SK-N-SH treated with all-trans-retinoic acid at 6 μM for 48 hours (cell line): ENCODE results near the gene SAA2.

ENCODE experiments used
- ATAC-seq: fragments of 200-7000 bp; cut with Tn5 transposase; 3 replicates; pipeline ENCODE4 v1.9.1; 2020; ENCODE audit warnings: mild to moderate bottlenecking, moderate library complexity
- ARNTL ChIP-seq: fragments of 450-650 bp; formaldehyde crosslinking; IDR thresholded peaks from 2 replicates; pipeline ENCODE4 v1.5.0; 2020; ENCODE audit warnings: low read depth, mild to moderate bottlenecking, moderate library complexity, borderline replicate concordance
- BACH2 ChIP-seq: fragments of 250-450 bp; sonication (Bioruptor Pico); IDR thresholded peaks from 2 replicates; pipeline ENCODE4 v1.9.0; 2021; ENCODE audit warnings: mild to moderate bottlenecking, borderline replicate concordance
- CSDC2 ChIP-seq: fragments of 250-450 bp; sonication (Bioruptor Pico); IDR thresholded peaks from 2 replicates; pipeline ENCODE4 v1.5.0; 2020; ENCODE audit warnings: mild to moderate bottlenecking, moderate library complexity
- GLIS3 ChIP-seq: fragments of 250-450 bp; sonication (Bioruptor Pico); IDR thresholded peaks from 2 replicates; pipeline ENCODE4 v1.5.0; 2020; ENCODE audit warnings: mild to moderate bottlenecking, moderate library complexity
- ISL1 ChIP-seq: fragments of 250-450 bp; sonication (Bioruptor Pico); IDR thresholded peaks from 2 replicates; pipeline ENCODE4 v2.1.2; 2022; ENCODE audit warnings: mild to moderate bottlenecking, moderate library complexity
- OSR1 ChIP-seq: fragments of 250-450 bp; sonication (Bioruptor Pico); IDR thresholded peaks from 2 replicates; pipeline ENCODE4 v1.8.0; 2022; ENCODE audit warnings: moderate library complexity, mild to moderate bottlenecking, inconsistent platforms
- PATZ1 ChIP-seq: fragments of 250-450 bp; sonication (Bioruptor Pico); IDR thresholded peaks from 2 replicates; pipeline ENCODE4 v1.8.0; 2020; ENCODE audit warnings: mild to moderate bottlenecking, moderate library complexity, borderline replicate concordance
- POU6F1 ChIP-seq: fragments of 250-450 bp; sonication (Bioruptor Pico); IDR thresholded peaks from 2 replicates; pipeline ENCODE4 v1.8.0; 2021; ENCODE audit warnings: low read depth, mild to moderate bottlenecking, moderate library complexity, borderline replicate concordance
- PPARA ChIP-seq: fragments of 250-450 bp; sonication (Bioruptor Pico); IDR thresholded peaks from 2 replicates; pipeline ENCODE4 v1.5.0; 2020; ENCODE audit warnings: mild to moderate bottlenecking, borderline replicate concordance
- RARB ChIP-seq: fragments of 250-450 bp; sonication (Bioruptor Pico); IDR thresholded peaks from 2 replicates; pipeline ENCODE4 v1.8.0; 2021; ENCODE audit warnings: mild to moderate bottlenecking, moderate library complexity
- SNAI2 ChIP-seq: fragments of 250-450 bp; sonication (Bioruptor Pico); IDR thresholded peaks from 2 replicates; pipeline ENCODE4 v1.5.0; 2020; ENCODE audit warnings: mild to moderate bottlenecking, moderate library complexity
- TCF4 ChIP-seq: fragments of 250-450 bp; sonication (Bioruptor Pico); IDR thresholded peaks from 2 replicates; pipeline ENCODE4 v1.8.0; 2021; ENCODE audit warnings: mild to moderate bottlenecking, moderate library complexity, borderline replicate concordance
- TOX ChIP-seq: fragments of 250-450 bp; sonication (Bioruptor Pico); IDR thresholded peaks from 2 replicates; pipeline ENCODE4 v1.8.0; 2021; ENCODE audit warnings: mild to moderate bottlenecking, moderate library complexity, borderline replicate concordance
- ZC3H10 ChIP-seq: fragments of 250-450 bp; sonication (Bioruptor Pico); IDR thresholded peaks from 2 replicates; pipeline ENCODE4 v1.5.1; 2021; ENCODE audit warnings: mild to moderate bottlenecking, moderate library complexity
- ZFP3 ChIP-seq: fragments of 250-450 bp; sonication (Bioruptor Pico); IDR thresholded peaks from 2 replicates; pipeline ENCODE4 v1.5.0; 2020; ENCODE audit warnings: mild to moderate bottlenecking, moderate library complexity
- ZFP30 ChIP-seq: fragments of 450-650 bp; formaldehyde crosslinking; IDR thresholded peaks from 2 replicates; pipeline ENCODE4 v1.5.0; 2022; ENCODE audit warnings: mild to moderate bottlenecking, moderate library complexity
- ZNF565 ChIP-seq: fragments of 450-650 bp; formaldehyde crosslinking; conservative IDR thresholded peaks from 2 replicates; pipeline ENCODE4 v1.5.0; 2020; ENCODE audit warnings: low read depth, mild to moderate bottlenecking, moderate library complexity
- ZNF70 ChIP-seq: fragments of 450-650 bp; formaldehyde crosslinking; IDR thresholded peaks from 2 replicates; pipeline ENCODE4 v1.5.0; 2020; ENCODE audit warnings: mild to moderate bottlenecking, moderate library complexity
- ZNF8 ChIP-seq: fragments of 450-650 bp; formaldehyde crosslinking; IDR thresholded peaks from 2 replicates; pipeline ENCODE4 v1.5.0; 2020; ENCODE audit warnings: mild to moderate bottlenecking, moderate library complexity
- TF ChIP-seq, protein P1 (sequence below): fragments of 250-450 bp; sonication (Bioruptor Pico); IDR thresholded peaks from 2 replicates; pipeline ENCODE4 v1.5.1; 2021; ENCODE audit warnings: mild to moderate bottlenecking, moderate library complexity
- TF ChIP-seq, protein P2 (sequence below): fragments of 250-450 bp; sonication (Bioruptor Pico); IDR thresholded peaks from 2 replicates; pipeline ENCODE4 v1.5.0; 2020; ENCODE audit warnings: mild to moderate bottlenecking, moderate library complexity

Gene SAA2

GRCh38 chr11:18229501-18229900 lies 19.0 kb downstream of the SAA2 start:
- TF ChIP-seq TCF4 (CRISPR knock-in tag) (no peak), ZC3H10 (CRISPR knock-in tag) (no peak), ISL1 (CRISPR knock-in tag) (no peak), BACH2 (CRISPR knock-in tag) (no peak), RARB (CRISPR knock-in tag) (no peak), SNAI2 (CRISPR knock-in tag) (no peak), GLIS3 (CRISPR knock-in tag) (no peak)
- TF ChIP-seq, protein P1, sequence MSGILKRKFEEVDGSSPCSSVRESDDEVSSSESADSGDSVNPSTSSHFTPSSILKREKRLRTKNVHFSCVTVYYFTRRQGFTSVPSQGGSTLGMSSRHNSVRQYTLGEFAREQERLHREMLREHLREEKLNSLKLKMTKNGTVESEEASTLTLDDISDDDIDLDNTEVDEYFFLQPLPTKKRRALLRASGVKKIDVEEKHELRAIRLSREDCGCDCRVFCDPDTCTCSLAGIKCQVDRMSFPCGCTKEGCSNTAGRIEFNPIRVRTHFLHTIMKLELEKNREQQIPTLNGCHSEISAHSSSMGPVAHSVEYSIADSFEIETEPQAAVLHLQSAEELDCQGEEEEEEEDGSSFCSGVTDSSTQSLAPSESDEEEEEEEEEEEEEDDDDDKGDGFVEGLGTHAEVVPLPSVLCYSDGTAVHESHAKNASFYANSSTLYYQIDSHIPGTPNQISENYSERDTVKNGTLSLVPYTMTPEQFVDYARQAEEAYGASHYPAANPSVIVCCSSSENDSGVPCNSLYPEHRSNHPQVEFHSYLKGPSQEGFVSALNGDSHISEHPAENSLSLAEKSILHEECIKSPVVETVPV (CRISPR knock-in tag): no peak
- ATAC-seq: no peak

DNA sequence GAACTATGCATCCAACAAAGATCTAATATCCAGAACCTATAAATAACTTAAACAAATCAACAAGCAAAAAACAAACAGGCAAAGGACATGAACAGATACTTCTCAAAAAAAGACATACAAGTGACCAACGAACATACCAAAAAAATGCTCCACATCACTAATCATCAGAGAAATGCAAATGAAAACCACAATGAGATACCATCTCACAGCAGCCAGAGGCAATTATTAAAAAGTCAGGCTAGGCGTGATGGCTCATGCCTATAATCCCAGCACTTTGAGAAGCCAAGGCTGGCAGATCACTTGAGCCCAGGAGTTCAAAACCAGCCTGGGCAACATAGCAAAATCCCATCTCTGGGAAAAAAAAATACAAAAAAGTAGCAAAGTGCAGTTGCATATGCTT lies 22.6 kb downstream of the SAA2 start:
- TF ChIP-seq, protein P2, sequence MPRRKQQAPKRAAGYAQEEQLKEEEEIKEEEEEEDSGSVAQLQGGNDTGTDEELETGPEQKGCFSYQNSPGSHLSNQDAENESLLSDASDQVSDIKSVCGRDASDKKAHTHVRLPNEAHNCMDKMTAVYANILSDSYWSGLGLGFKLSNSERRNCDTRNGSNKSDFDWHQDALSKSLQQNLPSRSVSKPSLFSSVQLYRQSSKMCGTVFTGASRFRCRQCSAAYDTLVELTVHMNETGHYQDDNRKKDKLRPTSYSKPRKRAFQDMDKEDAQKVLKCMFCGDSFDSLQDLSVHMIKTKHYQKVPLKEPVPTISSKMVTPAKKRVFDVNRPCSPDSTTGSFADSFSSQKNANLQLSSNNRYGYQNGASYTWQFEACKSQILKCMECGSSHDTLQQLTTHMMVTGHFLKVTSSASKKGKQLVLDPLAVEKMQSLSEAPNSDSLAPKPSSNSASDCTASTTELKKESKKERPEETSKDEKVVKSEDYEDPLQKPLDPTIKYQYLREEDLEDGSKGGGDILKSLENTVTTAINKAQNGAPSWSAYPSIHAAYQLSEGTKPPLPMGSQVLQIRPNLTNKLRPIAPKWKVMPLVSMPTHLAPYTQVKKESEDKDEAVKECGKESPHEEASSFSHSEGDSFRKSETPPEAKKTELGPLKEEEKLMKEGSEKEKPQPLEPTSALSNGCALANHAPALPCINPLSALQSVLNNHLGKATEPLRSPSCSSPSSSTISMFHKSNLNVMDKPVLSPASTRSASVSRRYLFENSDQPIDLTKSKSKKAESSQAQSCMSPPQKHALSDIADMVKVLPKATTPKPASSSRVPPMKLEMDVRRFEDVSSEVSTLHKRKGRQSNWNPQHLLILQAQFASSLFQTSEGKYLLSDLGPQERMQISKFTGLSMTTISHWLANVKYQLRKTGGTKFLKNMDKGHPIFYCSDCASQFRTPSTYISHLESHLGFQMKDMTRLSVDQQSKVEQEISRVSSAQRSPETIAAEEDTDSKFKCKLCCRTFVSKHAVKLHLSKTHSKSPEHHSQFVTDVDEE (CRISPR knock-in tag): no peak
- TF ChIP-seq PATZ1 (no peak), TCF4 (CRISPR knock-in tag) (no peak), TOX (CRISPR knock-in tag) (no peak), ARNTL (no peak), ZNF565 (CRISPR knock-in tag) (no peak), RARB (CRISPR knock-in tag) (no peak), POU6F1 (CRISPR knock-in tag) (no peak), ZFP3 (CRISPR knock-in tag) (no peak), ZNF70 (CRISPR knock-in tag) (no peak), ZC3H10 (CRISPR knock-in tag) (no peak), OSR1 (CRISPR knock-in tag) (no peak), SNAI2 (CRISPR knock-in tag) (no peak), ZNF8 (CRISPR knock-in tag) (no peak), ISL1 (CRISPR knock-in tag) (no peak)
- TF ChIP-seq, protein P1 (CRISPR knock-in tag): no peak
- ATAC-seq: no peak

DNA sequence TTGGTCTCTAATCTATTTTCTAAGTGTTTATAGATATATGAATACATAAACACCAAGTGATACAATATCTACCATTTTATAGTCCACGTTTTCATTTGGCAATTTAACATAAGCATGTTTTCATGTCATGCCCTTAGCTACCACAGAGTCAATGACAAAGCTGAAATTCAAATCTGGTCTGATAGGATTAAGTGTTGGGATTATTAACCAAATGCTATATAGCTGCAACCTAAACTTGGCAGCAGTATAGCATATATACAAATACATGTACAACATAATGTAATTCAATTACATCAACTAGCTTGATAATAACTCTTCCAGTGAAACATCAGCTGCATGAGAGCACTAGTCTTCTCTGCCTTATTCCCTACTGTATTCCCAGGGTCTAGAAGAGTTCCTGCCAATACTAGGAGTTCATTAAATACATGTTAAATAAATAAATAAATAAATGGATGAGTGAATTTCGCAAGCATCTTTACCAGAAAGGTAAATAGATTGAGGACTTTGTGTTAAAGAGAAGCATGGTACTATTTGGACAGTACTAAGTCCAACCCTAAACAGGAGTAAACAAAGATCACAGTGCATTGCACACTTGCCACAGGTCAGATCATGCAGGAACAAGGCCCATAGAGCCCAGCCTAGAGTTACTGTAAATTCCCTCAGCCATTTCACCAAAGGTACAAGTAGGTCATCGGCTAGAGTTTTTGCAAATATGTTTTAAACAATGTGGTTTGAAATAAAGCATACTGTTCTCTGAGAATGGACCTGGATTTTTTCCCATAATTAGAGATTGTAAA lies 24.7 kb downstream of the SAA2 start:
- no peak for ATAC-seq
- TF ChIP-seq RARB (CRISPR knock-in tag): no peak
- no peak for TF ChIP-seq PPARA (CRISPR knock-in tag)
- no peak for TF ChIP-seq ISL1 (CRISPR knock-in tag)
- TF ChIP-seq TCF4 (CRISPR knock-in tag): no peak
- no peak for TF ChIP-seq ZFP30 (CRISPR knock-in tag)
- no peak for TF ChIP-seq BACH2 (CRISPR knock-in tag)
- no peak for TF ChIP-seq CSDC2 (CRISPR knock-in tag)
- TF ChIP-seq ZNF70 (CRISPR knock-in tag): no peak
- TF ChIP-seq GLIS3 (CRISPR knock-in tag): no peak
- TF ChIP-seq, protein P1 (CRISPR knock-in tag): no peak
- TF ChIP-seq SNAI2 (CRISPR knock-in tag): no peak
- TF ChIP-seq ZNF8 (CRISPR knock-in tag): no peak
